H1 (cell line): Measurements from ENCODE around the gene FAR2. TPM values are rescaled to one million over a fixed set of nuclear protein-coding genes. Genes with fewer than 3 reads are reported as not detected.

Experiments
- ATF2 ChIP-seq: IDR thresholded peaks from 2 replicates; pipeline ENCODE4 v1.6.1; 2012; ENCODE audit warnings: low read length, inconsistent platforms
- EGR1 ChIP-seq: IDR thresholded peaks from 2 replicates; pipeline ENCODE4 v1.6.1; 2011; ENCODE audit warnings: low read depth, low read length, borderline replicate concordance
- EP300 ChIP-seq, 2 experiments: IDR thresholded peaks; 1 replicate in 1 of 2; 2 replicates in 1 of 2; pipeline ENCODE4 v1.6.1; 2011 to 2012; ENCODE audit warnings: low read depth in 2 of 2, low read length in 2 of 2, mild to moderate bottlenecking in 2 of 2, borderline replicate concordance in 1 of 2, inconsistent platforms in 1 of 2, moderate library complexity in 1 of 2
- KDM4A ChIP-seq: IDR thresholded peaks from one replicate; pipeline ENCODE4 v1.7.1; 2012; ENCODE audit warnings: low read depth, mild to moderate bottlenecking, moderate library complexity, low read length, inconsistent platforms; ENCODE audit not compliant: severe bottlenecking
- KDM5A ChIP-seq: fragments of 200-600 bp; IDR thresholded peaks from 2 replicates; pipeline ENCODE4 v1.7.1; 2012; ENCODE audit warnings: mild to moderate bottlenecking, low read length, inconsistent platforms, mixed read lengths
- RBBP5 ChIP-seq: IDR thresholded peaks from 2 replicates; pipeline ENCODE4 v1.7.1; 2012; ENCODE audit warnings: low read depth, mild to moderate bottlenecking, inconsistent platforms, low read length, moderate library complexity, borderline replicate concordance
- polyA plus RNA-seq, 7 experiments: library from polyadenylated mRNA; depleted of rRNA in 3 of 7; stranded (reverse) in 5 of 7; unstranded in 2 of 7; fragments of >200 nt in 5 of 7; fragments of 200-250 nt in 2 of 7; gene quantifications; 1 replicate in 5 of 7; 2 replicates in 1 of 7; 4 replicates in 1 of 7; pipeline versions ENCODE4 v1.2.1 to v1.2.3, GENCODE V29; 2011 to 2013; ENCODE audit warnings: missing spikeins in 2 of 7, mixed read lengths in 2 of 7
- total RNA-seq: library from RNA; stranded (reverse); fragmentation: NEBNext Ultra II Directional; extraction: Animal tissue kit (Norgen Biotek cat#: 25700); gene quantifications from 2 replicates; pipeline ENCODE4 v1.2.1, GENCODE V29; 2021
- TF ChIP-seq, protein P1 (sequence below): IDR thresholded peaks from 2 replicates; pipeline ENCODE4 v1.6.1; 2012; ENCODE audit warnings: inconsistent platforms

Gene FAR2
- total and polyA plus RNA-seq, 2 of the 8 experiments (the other 6 are each of a cell fraction or from before 2014, with no cell fraction given): 24.0 to 24.1 TPM

- TF ChIP-seq, protein P1, sequence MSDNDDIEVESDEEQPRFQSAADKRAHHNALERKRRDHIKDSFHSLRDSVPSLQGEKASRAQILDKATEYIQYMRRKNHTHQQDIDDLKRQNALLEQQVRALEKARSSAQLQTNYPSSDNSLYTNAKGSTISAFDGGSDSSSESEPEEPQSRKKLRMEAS: peak; percentile 7; the same call in 1 of the 2 replicates
- TF ChIP-seq EGR1 (no peak), RBBP5 (peak; percentile 79; the same call in 1 of the 2 replicates), KDM5A (no peak), ATF2 (no peak), KDM4A (peak; percentile 63), EP300 (IDR thresholded peaks at IDR 0.05; ENCODE audit: borderline replicate concordance in 1 of 2, low read depth in 2 of 2, low read length in 2 of 2) (no peak)
Observed at GRCh38 chr12:29148911-29149690, at the start of gene FAR2 (continued).
